ENCODE data around the gene PCK1. TPM values are rescaled to one million over a fixed set of nuclear protein-coding genes. Genes with fewer than 3 reads are reported as not detected.

Gene PCK1
- total and polyA plus RNA-seq, 2 experiments from 2014 or later, result not detected

DNA sequence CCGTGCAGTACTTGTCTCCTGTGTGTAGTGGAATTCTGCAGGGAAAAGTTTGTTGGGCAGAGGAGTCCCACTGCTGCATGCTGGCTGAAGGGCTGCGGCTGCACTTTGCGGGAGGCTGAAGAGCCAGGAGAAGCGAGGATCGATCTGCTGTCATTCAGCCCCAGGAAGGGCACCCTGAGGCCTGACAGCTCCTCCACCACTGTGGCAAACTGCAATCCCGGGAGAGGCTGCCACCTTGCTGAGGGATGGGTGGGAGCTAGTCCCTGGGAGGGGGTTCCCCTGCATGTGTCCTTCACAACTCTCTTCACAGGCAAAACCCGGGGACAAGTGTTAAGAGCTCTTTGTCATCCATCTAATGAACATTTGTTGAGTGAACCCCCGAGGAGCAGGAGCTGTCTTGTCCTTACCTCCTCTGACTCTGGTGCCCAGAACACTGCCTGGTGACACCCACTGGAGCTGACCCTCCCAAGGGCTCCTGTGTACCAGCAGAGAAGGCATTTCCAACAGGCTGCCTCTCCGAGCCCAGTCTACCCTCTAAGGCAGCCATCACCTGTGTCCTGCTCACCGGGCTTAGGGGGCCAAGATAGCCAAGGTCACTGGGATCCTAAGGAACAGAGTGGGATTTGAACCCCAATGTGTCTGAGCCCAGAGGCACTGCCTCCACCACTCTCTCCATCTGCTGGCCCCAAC, 17.7 kb downstream of the PCK1 start:
- Histone ChIP-seq H3K27me3 (replicated peaks; ENCODE audit: insufficient read depth) (peaks cover 88% of the 10 kb centered on the region), H3F3A (ENCODE audit: insufficient read depth) (no peaks in the 10 kb centered on the region), H3K4me2 (ENCODE audit: unreplicated experiment) (no peak overlapping the region), H3K4me1 (ENCODE audit: insufficient read depth) (no peaks in the 10 kb centered on the region), H3K9me3 (ENCODE audit: low read depth) (no peaks in the 10 kb centered on the region), H3K9ac (no peak overlapping the region), H3K9me2 (ENCODE audit: insufficient read depth) (no peaks in the 10 kb centered on the region), H2AFZ (no peak overlapping the region), H3K79me2 (ENCODE audit: insufficient read depth) (no peaks in the 10 kb centered on the region), H3K4me3 (no peak overlapping the region), H3K36me3 (ENCODE audit: low read depth) (no peaks in the 10 kb centered on the region), H3K27ac (no peak overlapping the region), H4K20me1 (ENCODE audit: insufficient read depth) (no peaks in the 10 kb centered on the region)
- in situ Hi-C loops (cut with MboI), result loop anchor here (10.0 kb wide), 1 partner anchor 214 kb away; no protein-coding TSS in a partner anchor
- WGBS, 2 experiments (ENCODE audit: low coverage in 1 of 2, low lambda C conversion rate in 2 of 2, missing lambda C conversion rate in 2 of 2), result 57 to 58% methylated on average over 10 of the region's 10 CpGs
- no peak for DNase-seq
- TF ChIP-seq EZH2phosphoT487 (IDR thresholded peaks at IDR 0.05; ENCODE audit: insufficient read depth, low read depth) (no peak), EZH2 (IDR thresholded peaks at IDR 0.05; ENCODE audit: insufficient read depth, poor library complexity, severe bottlenecking) (no peak)

DNA sequence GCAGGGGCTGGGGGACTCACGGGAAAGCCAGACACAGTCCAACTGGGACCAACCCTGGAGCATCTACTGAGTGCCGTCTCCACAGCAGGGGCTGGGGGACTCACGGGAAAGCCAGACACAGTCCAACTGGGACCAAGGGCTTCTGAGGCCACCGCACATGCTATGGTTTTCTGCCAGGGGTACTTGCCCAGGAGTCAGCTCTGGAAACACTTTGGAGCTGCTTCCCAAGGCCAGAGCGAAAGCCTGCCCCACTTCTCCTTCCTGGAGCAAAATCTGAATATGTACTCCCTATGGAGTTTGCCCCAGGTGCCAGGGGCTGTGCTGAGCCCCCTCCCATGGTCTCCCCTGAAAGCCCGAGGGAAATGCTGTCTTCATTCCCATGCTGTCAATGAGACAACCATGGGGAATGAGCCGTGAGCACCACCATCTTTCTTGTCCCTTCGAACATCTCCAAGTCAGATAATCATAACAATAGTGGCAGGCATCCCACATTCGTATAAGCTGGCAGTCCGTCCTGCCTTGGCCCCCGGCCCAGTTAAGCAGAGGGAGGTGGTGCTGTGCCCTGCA, 18.5 kb downstream of the PCK1 start:
- no peak for DNase-seq
- WGBS, 2 experiments (ENCODE audit: low coverage in 1 of 2, low lambda C conversion rate in 2 of 2, missing lambda C conversion rate in 2 of 2), result 41 to 44% methylated on average over 10 to 11 of the region's 11 CpGs
- Histone ChIP-seq H3K27me3 (replicated peaks; ENCODE audit: insufficient read depth) (peaks cover 87% of the 10 kb centered on the region), H3K9me2 (ENCODE audit: insufficient read depth) (no peaks in the 10 kb centered on the region), H2AFZ (no peak overlapping the region), H3F3A (ENCODE audit: insufficient read depth) (no peaks in the 10 kb centered on the region), H3K27ac (no peak overlapping the region), H3K9ac (no peak overlapping the region), H4K20me1 (ENCODE audit: insufficient read depth) (no peaks in the 10 kb centered on the region), H3K9me3 (ENCODE audit: low read depth) (no peaks in the 10 kb centered on the region), H3K36me3 (ENCODE audit: low read depth) (no peaks in the 10 kb centered on the region), H3K4me2 (ENCODE audit: unreplicated experiment) (no peak overlapping the region), H3K79me2 (ENCODE audit: insufficient read depth) (no peaks in the 10 kb centered on the region), H3K4me3 (no peak overlapping the region), H3K4me1 (ENCODE audit: insufficient read depth) (no peaks in the 10 kb centered on the region)
- TF ChIP-seq EZH2 (IDR thresholded peaks at IDR 0.05; ENCODE audit: insufficient read depth, poor library complexity, severe bottlenecking), result no peak
- TF ChIP-seq EZH2phosphoT487 (IDR thresholded peaks at IDR 0.05; ENCODE audit: insufficient read depth, low read depth), result no peak
- in situ Hi-C loops (cut with MboI), result loop anchor here (10.0 kb wide), 1 partner anchor 215 kb away; no protein-coding TSS in a partner anchor

DNA sequence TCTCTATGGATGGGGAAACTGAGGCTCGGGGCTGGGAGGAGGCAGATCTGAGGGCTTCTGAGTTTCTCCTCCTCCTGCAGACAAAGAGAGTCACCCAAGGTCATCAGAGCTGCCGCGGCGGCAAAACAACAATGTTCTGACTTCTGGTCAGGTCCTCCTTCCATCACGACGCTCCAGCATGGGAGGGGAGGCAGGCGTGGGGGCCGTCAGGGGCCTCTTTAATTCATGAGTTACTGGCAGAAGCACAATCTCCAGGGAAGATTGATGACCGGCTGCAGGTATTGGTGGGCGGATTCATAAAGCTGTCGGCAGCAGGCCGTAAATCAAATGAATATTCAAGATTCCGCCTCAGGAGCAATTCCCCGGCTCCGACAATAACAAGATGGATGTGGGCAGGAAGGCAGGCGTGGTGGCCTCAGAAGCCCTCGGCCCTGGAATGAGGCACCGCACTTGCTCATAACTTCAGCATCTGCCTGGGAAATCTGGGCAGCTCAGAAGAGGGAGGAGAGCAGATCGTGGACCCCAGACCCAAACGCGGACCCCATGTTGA, 19.1 kb downstream of the PCK1 start:
- in situ Hi-C loops (cut with MboI), result loop anchor here (10.0 kb wide), 1 partner anchor 215 kb away; no protein-coding TSS in a partner anchor

DNA sequence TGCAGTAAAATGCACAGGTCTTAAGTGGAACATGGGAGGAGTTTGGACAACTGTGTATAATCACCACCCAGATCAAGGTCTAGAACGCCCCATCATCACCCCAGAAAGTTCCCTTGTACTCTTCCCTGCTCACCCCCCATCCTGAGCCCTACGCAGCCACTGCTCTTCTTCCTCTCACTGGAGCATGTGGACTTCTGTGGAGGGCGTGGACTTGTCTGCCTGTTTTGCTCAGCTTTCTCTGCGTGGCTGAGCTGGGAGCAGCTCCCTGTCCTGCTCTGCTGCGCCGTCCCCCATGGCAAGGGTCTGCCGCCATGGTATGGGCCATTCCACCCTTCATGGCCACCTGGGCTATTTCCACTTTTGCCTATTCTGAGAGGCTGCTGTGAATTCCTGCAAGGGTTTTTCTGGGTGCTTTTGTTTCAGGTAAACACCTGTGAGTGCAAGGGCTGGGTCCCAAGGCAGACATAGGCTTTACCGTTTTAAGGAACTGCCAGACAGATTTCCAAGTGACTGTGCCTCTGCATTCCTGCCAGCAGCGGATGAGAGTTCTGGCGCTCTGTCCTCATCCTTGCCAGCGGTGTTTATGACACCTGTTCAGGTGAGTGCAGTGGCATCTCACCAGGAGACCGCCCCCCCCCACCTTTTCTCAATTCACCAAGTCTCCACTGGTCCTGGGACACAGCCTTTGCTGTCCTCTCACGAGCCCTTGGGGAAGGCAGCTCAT, 19.7 kb downstream of the PCK1 start:
- Histone ChIP-seq H4K20me1 (ENCODE audit: insufficient read depth) (no peaks in the 10 kb centered on the region), H3K4me2 (ENCODE audit: unreplicated experiment) (no peak overlapping the region), H3K79me2 (ENCODE audit: insufficient read depth) (no peaks in the 10 kb centered on the region), H3K36me3 (ENCODE audit: low read depth) (no peaks in the 10 kb centered on the region), H3F3A (ENCODE audit: insufficient read depth) (no peaks in the 10 kb centered on the region), H3K9me3 (ENCODE audit: low read depth) (no peaks in the 10 kb centered on the region), H3K9ac (no peak overlapping the region), H2AFZ (no peak overlapping the region), H3K9me2 (ENCODE audit: insufficient read depth) (no peaks in the 10 kb centered on the region), H3K27me3 (replicated peaks; ENCODE audit: insufficient read depth) (peaks cover 78% of the 10 kb centered on the region), H3K27ac (no peak overlapping the region), H3K4me3 (no peak overlapping the region), H3K4me1 (ENCODE audit: insufficient read depth) (no peaks in the 10 kb centered on the region)
- WGBS, 2 experiments (ENCODE audit: low coverage in 1 of 2, low lambda C conversion rate in 2 of 2, missing lambda C conversion rate in 2 of 2), result 49 to 50% methylated on average over 13 of the region's 13 CpGs
- TF ChIP-seq EZH2phosphoT487 (IDR thresholded peaks at IDR 0.05; ENCODE audit: insufficient read depth, low read depth) (no peak), EZH2 (IDR thresholded peaks at IDR 0.05; ENCODE audit: insufficient read depth, poor library complexity, severe bottlenecking) (no peak)
- in situ Hi-C loops (cut with MboI), result no loop called here
- no peak for DNase-seq

More for the DNA sequence above, 19.1 kb downstream of the PCK1 start:
- Histone ChIP-seq H3K9me2 (ENCODE audit: insufficient read depth) (no peaks in the 10 kb centered on the region), H3K4me2 (ENCODE audit: unreplicated experiment) (no peak overlapping the region), H3K27me3 (replicated peaks; ENCODE audit: insufficient read depth) (peaks cover 82% of the 10 kb centered on the region), H3K9ac (no peak overlapping the region), H3K79me2 (ENCODE audit: insufficient read depth) (no peaks in the 10 kb centered on the region), H2AFZ (no peak overlapping the region), H3K36me3 (ENCODE audit: low read depth) (no peaks in the 10 kb centered on the region), H3K4me3 (no peak overlapping the region), H3K27ac (no peak overlapping the region), H4K20me1 (ENCODE audit: insufficient read depth) (no peaks in the 10 kb centered on the region), H3F3A (ENCODE audit: insufficient read depth) (no peaks in the 10 kb centered on the region), H3K9me3 (ENCODE audit: low read depth) (no peaks in the 10 kb centered on the region), H3K4me1 (ENCODE audit: insufficient read depth) (no peaks in the 10 kb centered on the region)
- DNase-seq, result peak; percentile 30
- 5% methylated on average over 21 of the region's 21 CpGs for WGBS, 2 experiments (ENCODE audit: low coverage in 1 of 2, low lambda C conversion rate in 2 of 2, missing lambda C conversion rate in 2 of 2)
- no peak for TF ChIP-seq EZH2 (IDR thresholded peaks at IDR 0.05; ENCODE audit: insufficient read depth, poor library complexity, severe bottlenecking)
- TF ChIP-seq EZH2phosphoT487 (IDR thresholded peaks at IDR 0.05; ENCODE audit: insufficient read depth, low read depth), result no peak

Data from GM23248 (cell line).